HepG2 (cell line): ENCODE measurements around the gene RWDD4. TPM values are rescaled to one million over a fixed set of nuclear protein-coding genes. Genes with fewer than 3 reads are reported as not detected.

Experiments
- ATAD3A ChIP-seq: sonication (generic); formaldehyde crosslinking; IDR thresholded peaks from 2 replicates; pipeline ENCODE4 v1.4.0; 2020; ENCODE audit warnings: missing genetic modification reagents
- BCLAF1 ChIP-seq: fragments of 450-650 bp; IDR thresholded peaks from 2 replicates; pipeline ENCODE4 v1.6.1; 2017; ENCODE audit warnings: mild to moderate bottlenecking
- CTCF ChIP-seq: sonication (generic); formaldehyde crosslinking; IDR thresholded peaks from 2 replicates; pipeline ENCODE4 v1.5.0; 2020; ENCODE audit warnings: mild to moderate bottlenecking, missing genetic modification reagents, moderate library complexity
- EEA1 ChIP-seq: sonication (generic); formaldehyde crosslinking; IDR thresholded peaks from 2 replicates; pipeline ENCODE4 v1.5.1; 2020; ENCODE audit warnings: mild to moderate bottlenecking, missing genetic modification reagents, borderline replicate concordance
- ERF ChIP-seq: IDR thresholded peaks from 2 replicates; pipeline ENCODE4 v1.6.1; 2018; ENCODE audit warnings: missing biosample characterization, missing genetic modification reagents
- KLF16 ChIP-seq, 2 experiments: sonication (generic) in 1 of 2; formaldehyde crosslinking in 1 of 2; IDR thresholded peaks; 2 replicates each; pipeline versions ENCODE4 v1.6.1 to v1.8.0; 2016 to 2023; ENCODE audit warnings: missing genetic modification reagents in 2 of 2, missing compliant biosample characterization in 1 of 2
- MYNN ChIP-seq: sonication (generic); formaldehyde crosslinking; IDR thresholded peaks from 2 replicates; pipeline ENCODE4 v1.4.0; 2020; ENCODE audit warnings: mild to moderate bottlenecking, low read depth, missing genetic modification reagents
- SIN3A ChIP-seq: IDR thresholded peaks from 2 replicates; pipeline ENCODE4 v1.6.1; 2011; ENCODE audit warnings: low read depth, mild to moderate bottlenecking, control low read depth, low read length, borderline replicate concordance
- ZBTB2 ChIP-seq: sonication (generic); formaldehyde crosslinking; IDR thresholded peaks from 2 replicates; pipeline ENCODE4 v1.8.0; 2022; ENCODE audit warnings: low read depth, missing genetic modification reagents
- ZBTB7A ChIP-seq: sonication (generic); formaldehyde crosslinking; IDR thresholded peaks from 2 replicates; pipeline ENCODE4 v1.8.0; 2022; ENCODE audit warnings: mild to moderate bottlenecking, missing genetic modification reagents
- ZEB1 ChIP-seq: IDR thresholded peaks from 2 replicates; pipeline ENCODE4 v1.6.1; 2012; ENCODE audit warnings: mild to moderate bottlenecking, low read depth, inconsistent platforms; ENCODE audit not compliant: insufficient replicate concordance
- ZNF484 ChIP-seq: sonication (generic); formaldehyde crosslinking; IDR thresholded peaks from 2 replicates; pipeline ENCODE4 v1.5.1; 2020; ENCODE audit warnings: mild to moderate bottlenecking, low read depth, missing genetic modification reagents, borderline replicate concordance
- ZNF564 ChIP-seq: sonication (generic); formaldehyde crosslinking; IDR thresholded peaks from 2 replicates; pipeline ENCODE4 v1.8.1; 2023; ENCODE audit warnings: mild to moderate bottlenecking, missing genetic modification reagents
- ZNF644 ChIP-seq: IDR thresholded peaks from 2 replicates; pipeline ENCODE4 v1.6.1; 2016; ENCODE audit warnings: low read depth
- ZNF687 ChIP-seq: sonication (generic); formaldehyde crosslinking; IDR thresholded peaks from 2 replicates; pipeline ENCODE4 v1.5.1; 2020; ENCODE audit warnings: mild to moderate bottlenecking, missing genetic modification reagents, moderate library complexity
- ZNF761 ChIP-seq: sonication (generic); formaldehyde crosslinking; conservative IDR thresholded peaks from 2 replicates; pipeline ENCODE4 v1.4.0; 2020; ENCODE audit warnings: mild to moderate bottlenecking, missing genetic modification reagents
- ZNF879 ChIP-seq: sonication (generic); formaldehyde crosslinking; IDR thresholded peaks from 2 replicates; pipeline ENCODE4 v1.8.1; 2023; ENCODE audit warnings: missing genetic modification reagents
- polyA plus RNA-seq, 8 experiments: library from polyadenylated mRNA; depleted of rRNA in 3 of 8; stranded (reverse) in 7 of 8; unstranded in 1 of 8; fragments of >200 nt; fragmentation: Illumina TruSeq in 4 of 8; extraction: Trizol in 4 of 8; gene quantifications; 2 replicates each; pipeline versions ENCODE4 v1.2.1 to v1.2.3, GENCODE V29; 2011 to 2016; ENCODE audit warnings: low read depth in 4 of 8, missing spikeins in 1 of 8, mixed read lengths in 1 of 8; ENCODE audit not compliant: insufficient read depth in 1 of 8
- total RNA-seq, 5 experiments: library from RNA; depleted of rRNA; stranded (reverse); fragments of >200 nt; fragmentation: Illumina TruSeq; extraction: Trizol; gene quantifications; 2 replicates each; pipeline ENCODE4 v1.2.3, GENCODE V29; 2016; ENCODE audit warnings: low read depth in 1 of 5

RWDD4 gene
- total and polyA plus RNA-seq, 2 of the 13 experiments (the other 11 are each of a cell fraction or from before 2014, with no cell fraction given): 10.2 to 25.4 TPM

- no peak for TF ChIP-seq ATAD3A (CRISPR knock-in tag)
- no peak for TF ChIP-seq MYNN
- TF ChIP-seq ZEB1: no peak
- peak; percentile 49; the same call in 1 of the 2 replicates for TF ChIP-seq ZNF879 (CRISPR knock-in tag)
- TF ChIP-seq BCLAF1: no peak
- TF ChIP-seq ERF (CRISPR knock-in tag): no peak
- TF ChIP-seq ZBTB2: 0 out of 2 replicates have a peak, but pooled peaks have one; percentile 0
- peak; percentile 32; the same call in 1 of the 2 replicates for TF ChIP-seq SIN3A
- no peak for TF ChIP-seq ZNF564
- TF ChIP-seq ZBTB7A: no peak
- TF ChIP-seq ZNF644: no peak
- TF ChIP-seq CTCF (CRISPR knock-in tag): no peak
- peak; percentile 88; the same call in 1 of the 2 replicates for TF ChIP-seq ZNF687
- 0 out of 2 replicates have a peak, but pooled peaks have one; percentile 47 for TF ChIP-seq EEA1
- TF ChIP-seq ZNF761: peak; percentile 23; the same call in 1 of the 2 replicates
- no peak for TF ChIP-seq KLF16 (CRISPR knock-in tag; IDR thresholded peaks at IDR 0.05)
- TF ChIP-seq ZNF484: no peak
- TF ChIP-seq, all 625 proteins: peak for 40
These were observed 490 bp downstream of the RWDD4 start (continued) for GRCh38 chr4:183658362-183659028.
